Prostate gland (tissue), 2 donors: ENCODE results near the gene ZMIZ1.

Experiments
- CTCF ChIP-seq, 4 experiments: fragments of 200-600 bp in 2 of 4; fragments of 450-650 bp in 2 of 4; sonication (generic) in 2 of 4; IDR thresholded peaks; 1 replicate in 3 of 4; 2 replicates in 1 of 4; pipeline ENCODE4 v1.5.1; 2016 to 2019; ENCODE audit warnings: antibody characterized with exemption in 4 of 4, mild to moderate bottlenecking in 2 of 4, moderate library complexity in 2 of 4
- POLR2A ChIP-seq: fragments of 450-650 bp; IDR thresholded peaks from one replicate; pipeline ENCODE4 v1.6.1; 2016; ENCODE audit warnings: antibody characterized with exemption, mild to moderate bottlenecking

GRCh38 chr10:79313911-79314439 lies 245.2 kb downstream of the ZMIZ1 start:
- TF ChIP-seq CTCF (IDR thresholded peaks at IDR 0.05) (no peak), POLR2A (no peak)
